Muscle layer of colon (tissue), 2 donors: Measurements from ENCODE around the gene GDA.
"Not testable (repeated sequence)": the region's sequence is repeated elsewhere in the genome, so short reads cannot be mapped to it uniquely, and the experiment has no call there.

Experiments used
- H3K27ac ChIP-seq: one replicate; pipeline ENCODE4 v1.7.0; 2013; ENCODE audit warnings: low read depth, mild to moderate bottlenecking, low read length, moderate library complexity
- H3K27me3 ChIP-seq, 2 donors: one replicate each; pipeline ENCODE4 v1.7.0; 2013; ENCODE audit warnings: low read length in 2 of 2, mild to moderate bottlenecking in 2 of 2; ENCODE audit not compliant: insufficient read depth in 2 of 2, control insufficient read depth in 1 of 2
- H3K36me3 ChIP-seq: one replicate; pipeline ENCODE4 v1.7.0; 2013; ENCODE audit warnings: mild to moderate bottlenecking, low read length; ENCODE audit not compliant: insufficient read depth
- H3K4me1 ChIP-seq: one replicate; pipeline ENCODE4 v1.7.0; 2013; ENCODE audit warnings: mild to moderate bottlenecking, low read length; ENCODE audit not compliant: insufficient read depth
- H3K4me3 ChIP-seq, 2 donors: one replicate each; pipeline ENCODE4 v1.7.0; 2013; ENCODE audit warnings: low read length in 2 of 2, low read depth in 1 of 2, mild to moderate bottlenecking in 1 of 2, moderate library complexity in 1 of 2
- H3K9ac ChIP-seq: one replicate; pipeline ENCODE4 v1.7.0; 2013; ENCODE audit warnings: low read length
- H3K9me3 ChIP-seq: one replicate; pipeline ENCODE4 v1.7.0; 2013; ENCODE audit warnings: mild to moderate bottlenecking, low read length
- donor health status: abdominal sarcoma.
- donor health status: Adenocarcinoma of cecum.

Gene GDA

DNA sequence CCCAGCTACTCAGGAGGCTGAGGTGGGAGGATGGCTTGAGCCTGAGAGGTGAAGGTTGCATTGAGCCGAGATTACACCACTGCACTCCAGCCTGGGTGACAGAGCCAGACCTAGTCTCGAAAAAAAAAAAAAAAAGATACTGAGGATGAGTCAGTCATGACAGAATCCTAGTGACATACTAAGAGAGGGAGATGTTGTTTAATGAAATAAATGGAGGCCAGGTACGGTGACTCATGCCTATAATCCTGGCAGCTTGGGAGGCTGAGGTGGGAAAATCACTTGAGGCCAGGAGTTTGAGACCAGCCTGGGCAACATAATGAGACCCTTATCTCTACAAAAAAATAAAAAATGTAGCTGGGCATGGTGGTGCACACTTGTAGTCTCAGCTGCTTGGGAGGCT lies 108.6 kb downstream of the GDA start:
- Histone ChIP-seq H3K9ac (no peak overlapping the region), H3K27me3 (no peaks in the 10 kb centered on the region), H3K4me1 (no peaks in the 10 kb centered on the region), H3K4me3 (no peak overlapping the region), H3K27ac (no peak overlapping the region), H3K36me3 (no peaks in the 10 kb centered on the region), H3K9me3 (no peaks in the 10 kb centered on the region)

DNA sequence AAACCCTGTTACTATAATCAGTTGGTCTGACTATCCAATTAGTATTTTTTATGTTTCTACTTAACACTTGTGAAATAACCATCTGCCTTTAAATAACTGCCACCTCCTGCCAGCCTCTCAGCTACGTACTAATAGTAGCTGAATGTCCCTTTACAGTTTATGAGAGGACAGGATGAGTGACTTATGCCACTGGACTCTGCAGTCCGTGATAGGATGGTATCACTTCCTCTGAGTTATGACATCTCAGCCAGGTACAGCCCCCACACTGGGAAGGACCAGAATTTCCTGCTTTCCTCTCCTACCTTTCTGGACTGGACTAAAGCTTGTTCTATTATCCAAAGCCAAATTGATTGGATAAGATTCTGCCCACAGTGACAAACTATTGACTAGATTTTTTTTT lies 112.8 kb downstream of the GDA start:
- Histone ChIP-seq H3K27ac (no peak overlapping the region), H3K9me3 (no peaks in the 10 kb centered on the region), H3K36me3 (no peaks in the 10 kb centered on the region), H3K27me3 (no peaks in the 10 kb centered on the region), H3K9ac (no peak overlapping the region), H3K4me3 (no peak overlapping the region), H3K4me1 (no peaks in the 10 kb centered on the region)

DNA sequence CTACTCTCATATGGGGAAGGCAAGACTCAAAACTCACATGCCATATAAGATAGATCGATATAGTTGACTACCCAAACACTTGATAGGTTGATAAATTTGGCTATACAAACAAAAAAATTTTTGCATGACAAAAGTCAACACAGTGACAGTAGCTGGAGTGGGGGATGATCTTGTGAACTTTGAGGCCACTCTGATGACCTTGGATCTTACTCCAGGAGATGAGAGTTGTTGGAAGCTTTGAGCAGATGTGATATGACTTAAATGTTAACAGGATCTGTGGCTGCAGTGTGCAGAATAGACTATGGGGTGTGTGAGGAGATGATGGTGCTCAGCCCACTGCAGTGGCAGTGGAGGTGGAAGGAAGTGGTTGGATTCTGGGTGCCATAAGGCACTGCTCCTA lies 114.3 kb downstream of the GDA start:
- Histone ChIP-seq H3K9ac (no peak overlapping the region), H3K27ac (no peak overlapping the region), H3K4me3 (no peak overlapping the region), H3K9me3 (no peaks in the 10 kb centered on the region), H3K36me3 (no peaks in the 10 kb centered on the region), H3K27me3 (no peaks in the 10 kb centered on the region), H3K4me1 (no peaks in the 10 kb centered on the region)

DNA sequence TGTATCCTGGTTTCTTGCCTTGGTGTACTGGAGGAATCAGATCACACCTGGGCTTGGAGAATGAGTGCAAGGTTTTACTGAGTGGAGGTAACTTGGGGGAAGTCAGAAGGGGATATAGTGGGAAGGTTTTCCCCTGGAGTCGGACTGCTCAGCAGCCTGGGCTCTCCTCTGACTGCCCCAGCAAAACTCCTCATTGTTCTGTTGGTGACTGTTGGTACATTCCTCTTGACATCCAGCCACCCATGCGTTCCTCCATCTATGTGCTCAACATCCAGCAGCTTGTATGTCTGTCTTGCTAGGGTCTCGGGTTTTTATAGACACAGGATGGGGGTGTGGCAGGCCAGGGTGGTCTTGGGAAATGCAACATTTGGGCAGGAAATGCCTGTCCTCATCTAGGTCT lies 119.7 kb downstream of the GDA start:
- Histone ChIP-seq H3K27ac (no peak overlapping the region), H3K9me3 (no peaks in the 10 kb centered on the region), H3K4me3 (no peak overlapping the region), H3K36me3 (no peaks in the 10 kb centered on the region), H3K4me1 (no peaks in the 10 kb centered on the region), H3K27me3 (no peaks in the 10 kb centered on the region), H3K9ac (no peak overlapping the region)

DNA sequence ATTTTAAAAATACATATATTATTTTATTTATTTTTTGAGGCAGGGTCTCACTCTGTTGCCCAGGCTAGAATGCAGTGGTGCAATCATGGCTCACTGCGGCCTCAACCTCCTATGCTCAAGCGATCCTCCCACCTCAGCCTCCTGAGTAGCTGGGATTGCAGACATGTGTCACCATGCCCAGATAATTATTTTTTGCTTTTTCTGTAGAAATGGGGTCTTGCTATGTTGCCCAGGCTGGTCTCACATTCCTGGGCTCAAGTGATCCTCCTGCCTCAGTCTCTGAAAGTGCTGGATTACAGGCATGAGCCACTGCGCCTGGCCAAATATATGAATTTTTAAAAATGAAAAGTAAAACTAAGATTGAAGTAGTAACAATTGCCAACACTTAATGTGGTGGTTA lies 121.1 kb downstream of the GDA start:
- H3K4me1 ChIP-seq, H3K36me3 ChIP-seq, H3K4me3 ChIP-seq, H3K9me3 ChIP-seq, H3K27ac ChIP-seq, H3K27me3 ChIP-seq, H3K9ac ChIP-seq: not testable (repeated sequence)

DNA sequence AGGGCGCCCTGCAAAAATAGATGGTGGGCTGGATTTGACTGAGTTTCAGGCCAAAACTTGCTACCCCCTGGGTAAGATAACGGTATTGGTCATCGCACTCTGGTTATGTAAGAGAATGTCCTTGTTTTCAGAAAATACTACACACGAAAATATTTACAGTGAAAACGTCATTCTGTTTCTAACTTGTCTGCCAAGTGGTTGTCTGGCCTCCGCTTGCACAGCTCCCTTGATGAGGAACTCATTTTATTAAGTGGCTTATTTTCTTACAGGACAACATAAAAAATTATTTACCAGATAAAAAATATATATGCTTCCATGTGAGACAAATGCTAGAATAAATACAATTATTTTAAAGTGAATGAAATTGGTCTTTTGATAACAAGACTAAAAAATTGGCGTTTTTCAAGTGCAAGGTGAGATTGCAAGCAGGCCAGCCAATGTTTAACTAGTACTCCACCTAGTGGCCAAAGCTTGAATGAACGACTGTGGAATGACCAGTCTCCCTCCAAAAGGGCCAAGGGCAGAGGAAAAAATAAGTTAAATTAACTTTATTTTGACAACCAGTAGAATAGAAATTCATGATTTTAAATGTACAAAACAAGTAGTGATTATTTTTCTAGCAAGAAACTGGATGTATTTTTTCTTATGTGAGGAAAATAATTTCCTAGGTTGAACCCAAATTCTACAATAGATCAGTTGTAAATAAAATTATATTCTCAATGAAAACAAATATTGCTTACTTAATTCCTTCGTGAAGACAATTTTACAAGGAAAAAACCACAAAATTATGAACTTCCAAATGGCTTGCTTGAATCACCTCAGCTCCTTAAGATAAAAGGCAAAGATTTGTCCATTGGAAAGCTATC lies 122.6 kb downstream of the GDA start:
- no peaks in the 10 kb centered on the region for H3K27me3 ChIP-seq
- no peak overlapping the region for H3K4me3 ChIP-seq
- H3K27ac ChIP-seq: no peak overlapping the region
- no peaks in the 10 kb centered on the region for H3K36me3 ChIP-seq
- no peaks in the 10 kb centered on the region for H3K4me1 ChIP-seq
- H3K9me3 ChIP-seq: no peaks in the 10 kb centered on the region
- no peak overlapping the region for H3K9ac ChIP-seq

DNA sequence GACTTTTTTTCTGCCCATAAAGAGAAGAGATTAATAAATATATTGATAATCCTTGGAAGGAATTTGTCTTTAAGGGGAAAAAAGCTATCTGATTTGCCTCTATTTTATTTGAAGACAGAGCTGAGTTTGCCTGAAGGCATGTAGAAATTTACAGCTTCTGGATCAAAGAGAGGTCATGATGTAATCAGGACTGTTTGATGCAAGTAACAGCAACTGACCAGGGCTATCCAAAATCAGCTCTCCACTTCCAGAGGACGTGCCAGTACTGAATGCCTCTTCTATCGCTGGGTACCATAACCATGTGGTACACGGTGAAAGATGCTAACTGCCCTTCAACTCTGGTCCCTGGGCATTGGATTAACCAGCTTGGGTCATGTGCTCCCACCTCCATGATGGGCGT lies 125.2 kb downstream of the GDA start:
- no peak overlapping the region for H3K9ac ChIP-seq
- H3K4me1 ChIP-seq: no peaks in the 10 kb centered on the region
- H3K27ac ChIP-seq: no peak overlapping the region
- H3K27me3 ChIP-seq: no peaks in the 10 kb centered on the region
- H3K4me3 ChIP-seq: no peak overlapping the region
- no peaks in the 10 kb centered on the region for H3K9me3 ChIP-seq
- no peaks in the 10 kb centered on the region for H3K36me3 ChIP-seq

DNA sequence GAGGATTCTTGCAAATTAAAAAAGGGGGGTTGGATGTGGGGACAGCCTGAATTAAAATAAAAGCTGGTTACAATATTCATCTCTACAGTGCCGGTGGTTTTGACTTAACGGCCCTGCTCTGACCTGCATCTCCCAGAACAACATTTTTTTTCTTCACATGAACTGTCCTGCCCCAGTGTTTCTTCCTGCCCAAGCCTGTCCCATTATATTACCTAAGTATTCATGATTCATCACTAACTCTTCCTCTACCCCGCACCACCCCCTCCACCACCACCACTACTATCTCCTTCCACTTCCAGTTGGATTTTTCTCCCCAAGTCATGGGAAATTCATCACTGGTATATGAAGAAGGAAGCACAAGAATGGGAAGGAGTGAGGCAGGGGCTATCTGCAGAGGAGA lies 125.7 kb downstream of the GDA start:
- H3K9me3 ChIP-seq: no peaks in the 10 kb centered on the region
- H3K27me3 ChIP-seq: no peaks in the 10 kb centered on the region
- no peak overlapping the region for H3K4me3 ChIP-seq
- no peak overlapping the region for H3K27ac ChIP-seq
- no peaks in the 10 kb centered on the region for H3K4me1 ChIP-seq
- no peaks in the 10 kb centered on the region for H3K36me3 ChIP-seq
- H3K9ac ChIP-seq: no peak overlapping the region

DNA sequence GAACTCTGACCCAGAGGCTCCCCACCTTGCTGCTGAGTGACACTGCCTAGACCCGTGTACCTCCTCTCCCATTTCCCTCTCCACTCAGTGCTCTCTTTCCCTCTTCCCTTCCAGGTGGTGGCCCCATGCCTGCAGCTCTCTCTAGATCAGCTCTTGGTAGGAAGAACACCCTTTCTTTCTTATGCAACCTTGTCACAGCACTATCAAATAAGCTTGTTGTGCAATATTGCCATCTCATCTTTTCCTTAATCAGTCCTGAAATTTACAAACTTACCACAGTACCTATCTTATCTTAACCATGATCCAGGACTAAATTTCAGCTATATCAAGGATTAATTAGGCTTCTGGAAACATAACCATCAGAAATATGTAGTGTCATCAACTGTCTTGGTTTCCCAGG lies 127.2 kb downstream of the GDA start:
- no peak overlapping the region for H3K4me3 ChIP-seq
- H3K27ac ChIP-seq: no peak overlapping the region
- no peaks in the 10 kb centered on the region for H3K27me3 ChIP-seq
- no peaks in the 10 kb centered on the region for H3K4me1 ChIP-seq
- H3K9ac ChIP-seq: no peak overlapping the region
- no peaks in the 10 kb centered on the region for H3K36me3 ChIP-seq
- no peaks in the 10 kb centered on the region for H3K9me3 ChIP-seq

DNA sequence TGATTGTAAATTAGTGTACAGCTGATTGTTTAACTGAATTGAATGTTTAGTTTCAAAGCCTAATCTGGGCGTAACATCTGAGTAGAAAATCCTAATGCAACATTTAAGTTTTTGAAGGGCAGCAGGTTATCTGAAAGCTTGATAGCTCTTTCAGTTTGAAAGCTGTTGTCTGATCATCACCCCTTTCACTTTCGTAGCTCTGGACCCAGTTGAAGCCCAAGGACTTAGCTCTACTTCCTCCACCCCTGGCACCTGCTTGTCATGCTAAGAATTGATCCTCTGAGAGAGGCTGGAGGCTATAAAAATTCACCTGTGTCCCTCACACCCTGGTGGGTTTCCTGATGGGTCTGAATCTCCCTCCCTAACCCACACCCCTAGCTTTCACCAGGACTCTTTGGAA lies 129.7 kb downstream of the GDA start:
- no peak overlapping the region for H3K27ac ChIP-seq
- no peak overlapping the region for H3K9ac ChIP-seq
- no peaks in the 10 kb centered on the region for H3K27me3 ChIP-seq
- no peaks in the 10 kb centered on the region for H3K4me1 ChIP-seq
- H3K9me3 ChIP-seq: no peaks in the 10 kb centered on the region
- no peak overlapping the region for H3K4me3 ChIP-seq
- H3K36me3 ChIP-seq: no peaks in the 10 kb centered on the region

DNA sequence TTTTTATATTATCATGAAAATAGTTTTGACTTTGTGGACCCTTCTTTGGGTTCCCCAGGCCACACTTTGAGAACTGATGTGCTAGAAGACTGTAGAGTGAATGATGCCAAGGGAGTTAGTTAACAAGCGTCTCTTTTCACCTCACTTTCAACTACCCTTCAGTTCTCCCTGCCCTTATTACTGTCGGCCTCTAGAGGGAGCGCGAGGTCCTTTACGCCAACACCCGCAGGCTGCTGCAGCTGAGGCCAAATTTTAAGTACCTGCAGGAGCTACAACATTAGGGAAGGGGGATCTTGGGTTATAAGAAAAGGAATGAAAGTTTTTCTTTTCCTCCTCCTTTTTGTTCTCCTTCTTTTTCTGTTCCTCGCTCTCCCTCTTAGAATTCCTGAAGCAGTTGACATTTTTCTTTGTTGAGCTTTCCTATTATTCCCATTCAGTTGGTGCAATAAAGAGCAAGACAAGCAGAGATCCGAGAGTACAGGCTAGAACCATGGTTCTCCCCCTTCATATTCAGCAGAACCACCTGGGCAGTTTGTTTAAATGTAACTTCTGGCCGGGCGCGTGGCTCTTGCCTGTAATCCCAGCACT lies 131.8 kb downstream of the GDA start:
- no peaks in the 10 kb centered on the region for H3K4me1 ChIP-seq
- H3K36me3 ChIP-seq: no peaks in the 10 kb centered on the region
- H3K4me3 ChIP-seq: no peak overlapping the region
- H3K27ac ChIP-seq: no peak overlapping the region
- no peak overlapping the region for H3K9ac ChIP-seq
- no peaks in the 10 kb centered on the region for H3K9me3 ChIP-seq
- H3K27me3 ChIP-seq: no peaks in the 10 kb centered on the region

DNA sequence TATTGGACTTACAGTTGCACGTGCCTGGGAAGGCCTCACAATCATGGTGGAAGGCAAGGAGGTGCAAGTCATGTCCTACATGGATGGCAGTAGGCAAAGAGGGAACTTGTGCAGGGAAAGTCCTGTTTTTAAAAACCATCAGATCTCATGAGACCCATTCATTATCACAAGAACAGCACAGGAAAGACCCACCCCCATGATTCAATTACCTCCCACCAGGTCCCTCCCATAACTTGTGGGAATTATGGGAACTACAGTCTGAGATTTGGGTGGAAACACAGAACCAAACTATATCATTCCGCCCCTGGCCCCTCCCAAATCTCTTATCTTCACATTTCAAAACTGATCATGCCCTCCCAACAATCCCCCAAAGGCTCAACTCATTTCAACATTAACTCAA lies 140.2 kb downstream of the GDA start:
- Histone ChIP-seq H3K4me1 (peaks cover 10% of the 10 kb centered on the region), H3K27me3 (no peaks in the 10 kb centered on the region), H3K36me3 (no peaks in the 10 kb centered on the region), H3K9ac (no peak overlapping the region), H3K4me3 (no peak overlapping the region), H3K27ac (no peak overlapping the region), H3K9me3 (no peaks in the 10 kb centered on the region)
